Measurements from ENCODE around the gene ANKLE1.

Gene ANKLE1

GRCh38 chr19:17281391-17282304 is at the start of gene ANKLE1:
TSS of gene ANKLE1 (plus strand) at chr19:17281901. CDS start at chr19:17281921, 20 bp downstream.
- Histone ChIP-seq H3K4me3 (ENCODE audit: low read depth in 1 of 2, low read length in 2 of 2) (peak within 1 kb of the TSS; percentile 47 to 65), H3K36me3 (ENCODE audit: control insufficient read depth in 1 of 2, insufficient read depth in 2 of 2, low read length in 2 of 2) (peaks cover 3 to 15% of the 10 kb centered on the region in 2 donors), H3K27ac (ENCODE audit: low read depth, low read length) (no peak within 1 kb of the TSS), H3K27me3 (ENCODE audit: control insufficient read depth in 1 of 2, insufficient read depth in 2 of 2, low read length in 2 of 2) (peaks cover 0 to 3% of the 10 kb centered on the region in 2 donors), H3K4me1 (ENCODE audit: control insufficient read depth in 1 of 2, insufficient read depth in 2 of 2, low read length in 2 of 2) (peaks cover 7 to 15% of the 10 kb centered on the region in 2 donors), H3K9ac (ENCODE audit: low read depth in 1 of 2, low read length in 2 of 2) (peak within 1 kb of the TSS in 1 of 2 donors; percentile 54), H3K9me3 (ENCODE audit: control insufficient read depth in 1 of 2, low read length in 2 of 2) (no peaks in the 10 kb centered on the region)

GRCh38 chr19:17232258-17232657 is 49.4 kb upstream of the ANKLE1 start:
- H3K36me3 ChIP-seq (ENCODE audit: control insufficient read depth in 1 of 2, insufficient read depth in 2 of 2, low read length in 2 of 2) = peaks cover 3 to 38% of the 10 kb centered on the region in 2 donors
- no peak overlapping the region for H3K4me3 ChIP-seq (ENCODE audit: low read depth in 1 of 2, low read length in 2 of 2)
- H3K27ac ChIP-seq (ENCODE audit: low read depth, low read length) = no peak overlapping the region
- no peaks in the 10 kb centered on the region for H3K27me3 ChIP-seq (ENCODE audit: control insufficient read depth in 1 of 2, insufficient read depth in 2 of 2, low read length in 2 of 2)
- no peaks in the 10 kb centered on the region for H3K9me3 ChIP-seq (ENCODE audit: control insufficient read depth in 1 of 2, low read length in 2 of 2)
- peaks cover 15 to 20% of the 10 kb centered on the region in 2 donors for H3K4me1 ChIP-seq (ENCODE audit: control insufficient read depth in 1 of 2, insufficient read depth in 2 of 2, low read length in 2 of 2)
- H3K9ac ChIP-seq (ENCODE audit: low read depth in 1 of 2, low read length in 2 of 2) = no peak overlapping the region

- Histone ChIP-seq H3K4me1 (ENCODE audit: control insufficient read depth in 1 of 2, insufficient read depth in 2 of 2, low read length in 2 of 2) (peaks cover 24 to 25% of the 10 kb centered on the region in 2 donors), H3K27me3 (ENCODE audit: control insufficient read depth in 1 of 2, insufficient read depth in 2 of 2, low read length in 2 of 2) (no peaks in the 10 kb centered on the region), H3K9ac (ENCODE audit: low read depth in 1 of 2, low read length in 2 of 2) (peak overlapping the region; percentile 20 to 57), H3K27ac (ENCODE audit: low read depth, low read length) (no peak overlapping the region), H3K36me3 (ENCODE audit: control insufficient read depth in 1 of 2, insufficient read depth in 2 of 2, low read length in 2 of 2) (peaks cover 10 to 40% of the 10 kb centered on the region in 2 donors), H3K4me3 (ENCODE audit: low read depth in 1 of 2, low read length in 2 of 2) (peak overlapping the region; percentile 58 to 68), H3K9me3 (ENCODE audit: control insufficient read depth in 1 of 2, low read length in 2 of 2) (no peaks in the 10 kb centered on the region)
These were observed 46.8 kb upstream of the ANKLE1 start for GRCh38 chr19:17234911-17235299.

GRCh38 chr19:17235300-17235970 is 46.3 kb upstream of the ANKLE1 start:
- peaks cover 29 to 30% of the 10 kb centered on the region in 2 donors for H3K4me1 ChIP-seq (ENCODE audit: control insufficient read depth in 1 of 2, insufficient read depth in 2 of 2, low read length in 2 of 2)
- H3K27me3 ChIP-seq (ENCODE audit: control insufficient read depth in 1 of 2, insufficient read depth in 2 of 2, low read length in 2 of 2) = no peaks in the 10 kb centered on the region
- no peaks in the 10 kb centered on the region for H3K9me3 ChIP-seq (ENCODE audit: control insufficient read depth in 1 of 2, low read length in 2 of 2)
- H3K9ac ChIP-seq (ENCODE audit: low read depth in 1 of 2, low read length in 2 of 2) = peak overlapping the region; percentile 20 to 57
- H3K4me3 ChIP-seq (ENCODE audit: low read depth in 1 of 2, low read length in 2 of 2) = peak overlapping the region; percentile 58 to 68
- peak overlapping the region; percentile 42 for H3K27ac ChIP-seq (ENCODE audit: low read depth, low read length)
- H3K36me3 ChIP-seq (ENCODE audit: control insufficient read depth in 1 of 2, insufficient read depth in 2 of 2, low read length in 2 of 2) = peaks cover 10 to 37% of the 10 kb centered on the region in 2 donors

GRCh38 chr19:17235971-17236777 is 45.5 kb upstream of the ANKLE1 start:
- H3K4me1 ChIP-seq (ENCODE audit: control insufficient read depth in 1 of 2, insufficient read depth in 2 of 2, low read length in 2 of 2) = peaks cover 36 to 37% of the 10 kb centered on the region in 2 donors
- peak overlapping the region in 1 of 2 donors; percentile 20 for H3K9ac ChIP-seq (ENCODE audit: low read depth in 1 of 2, low read length in 2 of 2)
- peak overlapping the region; percentile 58 to 68 for H3K4me3 ChIP-seq (ENCODE audit: low read depth in 1 of 2, low read length in 2 of 2)
- H3K9me3 ChIP-seq (ENCODE audit: control insufficient read depth in 1 of 2, low read length in 2 of 2) = no peaks in the 10 kb centered on the region
- peaks cover 10 to 34% of the 10 kb centered on the region in 2 donors for H3K36me3 ChIP-seq (ENCODE audit: control insufficient read depth in 1 of 2, insufficient read depth in 2 of 2, low read length in 2 of 2)
- H3K27ac ChIP-seq (ENCODE audit: low read depth, low read length) = peak overlapping the region; percentile 42
- no peaks in the 10 kb centered on the region for H3K27me3 ChIP-seq (ENCODE audit: control insufficient read depth in 1 of 2, insufficient read depth in 2 of 2, low read length in 2 of 2)

GRCh38 chr19:17236811-17237543 is 44.7 kb upstream of the ANKLE1 start:
- no peaks in the 10 kb centered on the region for H3K9me3 ChIP-seq (ENCODE audit: control insufficient read depth in 1 of 2, low read length in 2 of 2)
- H3K9ac ChIP-seq (ENCODE audit: low read depth in 1 of 2, low read length in 2 of 2) = no peak overlapping the region
- no peak overlapping the region for H3K27ac ChIP-seq (ENCODE audit: low read depth, low read length)
- peaks cover 7 to 27% of the 10 kb centered on the region in 2 donors for H3K36me3 ChIP-seq (ENCODE audit: control insufficient read depth in 1 of 2, insufficient read depth in 2 of 2, low read length in 2 of 2)
- H3K4me3 ChIP-seq (ENCODE audit: low read depth in 1 of 2, low read length in 2 of 2) = peak overlapping the region in 1 of 2 donors; percentile 43
- H3K4me1 ChIP-seq (ENCODE audit: control insufficient read depth in 1 of 2, insufficient read depth in 2 of 2, low read length in 2 of 2) = peaks cover 37 to 39% of the 10 kb centered on the region in 2 donors
- no peaks in the 10 kb centered on the region for H3K27me3 ChIP-seq (ENCODE audit: control insufficient read depth in 1 of 2, insufficient read depth in 2 of 2, low read length in 2 of 2)

GRCh38 chr19:17237747-17238706 is 43.7 kb upstream of the ANKLE1 start:
- H3K27ac ChIP-seq (ENCODE audit: low read depth, low read length) = no peak overlapping the region
- H3K9ac ChIP-seq (ENCODE audit: low read depth in 1 of 2, low read length in 2 of 2) = no peak overlapping the region
- no peaks in the 10 kb centered on the region for H3K9me3 ChIP-seq (ENCODE audit: control insufficient read depth in 1 of 2, low read length in 2 of 2)
- peaks cover 7 to 17% of the 10 kb centered on the region in 2 donors for H3K36me3 ChIP-seq (ENCODE audit: control insufficient read depth in 1 of 2, insufficient read depth in 2 of 2, low read length in 2 of 2)
- H3K27me3 ChIP-seq (ENCODE audit: control insufficient read depth in 1 of 2, insufficient read depth in 2 of 2, low read length in 2 of 2) = no peaks in the 10 kb centered on the region
- H3K4me3 ChIP-seq (ENCODE audit: low read depth in 1 of 2, low read length in 2 of 2) = no peak overlapping the region
- H3K4me1 ChIP-seq (ENCODE audit: control insufficient read depth in 1 of 2, insufficient read depth in 2 of 2, low read length in 2 of 2) = peaks cover 46 to 48% of the 10 kb centered on the region in 2 donors

GRCh38 chr19:17240062-17240752 is 41.5 kb upstream of the ANKLE1 start:
- Histone ChIP-seq H3K4me1 (ENCODE audit: control insufficient read depth in 1 of 2, insufficient read depth in 2 of 2, low read length in 2 of 2) (peaks cover 45 to 50% of the 10 kb centered on the region in 2 donors), H3K36me3 (ENCODE audit: control insufficient read depth in 1 of 2, insufficient read depth in 2 of 2, low read length in 2 of 2) (peaks cover 7 to 17% of the 10 kb centered on the region in 2 donors), H3K9ac (ENCODE audit: low read depth in 1 of 2, low read length in 2 of 2) (peak overlapping the region; percentile 43 to 48), H3K27me3 (ENCODE audit: control insufficient read depth in 1 of 2, insufficient read depth in 2 of 2, low read length in 2 of 2) (no peaks in the 10 kb centered on the region), H3K27ac (ENCODE audit: low read depth, low read length) (peak overlapping the region; percentile 10), H3K4me3 (ENCODE audit: low read depth in 1 of 2, low read length in 2 of 2) (peak overlapping the region; percentile 28 to 29), H3K9me3 (ENCODE audit: control insufficient read depth in 1 of 2, low read length in 2 of 2) (no peaks in the 10 kb centered on the region)

Data from duodenal mucosa (tissue), 2 donors.